HepG2 (cell line): ENCODE measurements around the gene MIA2. TPM values are rescaled to one million over a fixed set of nuclear protein-coding genes. Genes with fewer than 3 reads are reported as not detected.

Experiments used
- CREBL2 ChIP-seq: sonication (generic); formaldehyde crosslinking; IDR thresholded peaks from 2 replicates; pipeline ENCODE4 v1.8.1; 2023; ENCODE audit warnings: missing genetic modification reagents, mild to moderate bottlenecking, borderline replicate concordance
- ELF3 ChIP-seq: IDR thresholded peaks from 2 replicates; pipeline ENCODE4 v1.6.1; 2016; ENCODE audit warnings: missing genetic modification reagents, missing compliant biosample characterization
- FOXO1 ChIP-seq: sonication (generic); formaldehyde crosslinking; IDR thresholded peaks from 2 replicates; pipeline ENCODE4 v1.4.0; 2020; ENCODE audit warnings: missing genetic modification reagents
- POLR2G ChIP-seq: fragments of 200-400 bp; formaldehyde crosslinking; IDR thresholded peaks from 2 replicates; pipeline ENCODE4 v1.6.1; 2018; ENCODE audit warnings: mild to moderate bottlenecking, low read depth, low read length, moderate library complexity
- SP1 ChIP-seq, 2 experiments: fragments of 450-650 bp in 1 of 2; sonication (generic) in 1 of 2; formaldehyde crosslinking in 1 of 2; IDR thresholded peaks; 2 replicates each; pipeline versions ENCODE4 v1.4.0 to v1.6.1; 2016 to 2020; ENCODE audit warnings: missing genetic modification reagents in 1 of 2
- SP140L ChIP-seq: sonication (generic); formaldehyde crosslinking; IDR thresholded peaks from 2 replicates; pipeline ENCODE4 v1.4.0; 2020; ENCODE audit warnings: missing genetic modification reagents, borderline replicate concordance
- SRSF4 ChIP-seq: fragments of 200-400 bp; formaldehyde crosslinking; IDR thresholded peaks from one replicate; pipeline ENCODE4 v1.6.1; 2018; ENCODE audit warnings: mild to moderate bottlenecking, low read depth, low read length, moderate library complexity; ENCODE audit not compliant: poor library complexity, severe bottlenecking
- SRY ChIP-seq: sonication (generic); formaldehyde crosslinking; IDR thresholded peaks from 2 replicates; pipeline ENCODE4 v1.8.0; 2022; ENCODE audit warnings: mild to moderate bottlenecking, missing genetic modification reagents
- TOPORS ChIP-seq: sonication (generic); formaldehyde crosslinking; IDR thresholded peaks from 2 replicates; pipeline ENCODE4 v1.8.0; 2023; ENCODE audit warnings: mild to moderate bottlenecking, missing genetic modification reagents
- ZBTB40 ChIP-seq, 2 experiments: fragments of 450-650 bp in 1 of 2; sonication (generic) in 1 of 2; formaldehyde crosslinking in 1 of 2; IDR thresholded peaks; 2 replicates each; pipeline versions ENCODE4 v1.6.1 to v1.8.0; 2016 to 2022; ENCODE audit warnings: antibody characterized with exemption in 1 of 2, mild to moderate bottlenecking in 1 of 2, missing genetic modification reagents in 1 of 2
- ZNF180 ChIP-seq: sonication (generic); formaldehyde crosslinking; IDR thresholded peaks from 2 replicates; pipeline ENCODE4 v1.4.0; 2020; ENCODE audit warnings: low read depth, missing genetic modification reagents, borderline replicate concordance
- ZNF205 ChIP-seq: IDR thresholded peaks from 2 replicates; pipeline ENCODE4 v1.6.1; 2018; ENCODE audit warnings: missing biosample characterization, missing genetic modification reagents
- ZNF562 ChIP-seq: sonication (generic); formaldehyde crosslinking; IDR thresholded peaks from 2 replicates; pipeline ENCODE4 v1.8.0; 2022; ENCODE audit warnings: missing genetic modification reagents, borderline replicate concordance
- ZNF572 ChIP-seq: sonication (generic); formaldehyde crosslinking; IDR thresholded peaks from 2 replicates; pipeline ENCODE4 v1.5.1; 2020; ENCODE audit warnings: mild to moderate bottlenecking, missing genetic modification reagents
- ZNF878 ChIP-seq: sonication (generic); formaldehyde crosslinking; IDR thresholded peaks from 2 replicates; pipeline ENCODE4 v1.8.1; 2023; ENCODE audit warnings: mild to moderate bottlenecking, missing genetic modification reagents, moderate library complexity
- polyA plus RNA-seq, 8 experiments: library from polyadenylated mRNA; depleted of rRNA in 3 of 8; stranded (reverse) in 7 of 8; unstranded in 1 of 8; fragments of >200 nt; fragmentation: Illumina TruSeq in 4 of 8; extraction: Trizol in 4 of 8; gene quantifications; 2 replicates each; pipeline versions ENCODE4 v1.2.1 to v1.2.3, GENCODE V29; 2011 to 2016; ENCODE audit warnings: low read depth in 4 of 8, missing spikeins in 1 of 8, mixed read lengths in 1 of 8; ENCODE audit not compliant: insufficient read depth in 1 of 8
- total RNA-seq, 5 experiments: library from RNA; depleted of rRNA; stranded (reverse); fragments of >200 nt; fragmentation: Illumina TruSeq; extraction: Trizol; gene quantifications; 2 replicates each; pipeline ENCODE4 v1.2.3, GENCODE V29; 2016; ENCODE audit warnings: low read depth in 1 of 5
- TF ChIP-seq, protein P1 (sequence below): sonication (generic); formaldehyde crosslinking; IDR thresholded peaks from 2 replicates; pipeline ENCODE4 v1.4.0; 2020; ENCODE audit warnings: missing genetic modification reagents

The MIA2 gene
- total and polyA plus RNA-seq, 2 of the 13 experiments (the other 11 are each of a cell fraction or from before 2014, with no cell fraction given), result 134 to 158 TPM

- TF ChIP-seq ELF3 (CRISPR knock-in tag) (no peak), SRSF4 (no peak), SP1 (IDR thresholded peaks at IDR 0.05) (no peak), SP1 (CRISPR knock-in tag; IDR thresholded peaks at IDR 0.05) (no peak), SRY (CRISPR knock-in tag) (no peak), ZNF205 (CRISPR knock-in tag) (no peak), POLR2G (no peak), ZNF562 (no peak), SP140L (no peak), TOPORS (CRISPR knock-in tag) (no peak), ZNF878 (CRISPR knock-in tag) (no peak; the same call in 1 of the 2 replicates), ZNF572 (CRISPR knock-in tag) (0 out of 2 replicates have a peak, but pooled peaks have one; percentile 19), ZBTB40 (IDR thresholded peaks at IDR 0.05) (no peak), ZBTB40 (CRISPR knock-in tag; IDR thresholded peaks at IDR 0.05) (0 out of 2 replicates have a peak, but pooled peaks have one; percentile 24), CREBL2 (0 out of 2 replicates have a peak, but pooled peaks have one; percentile 58), ZNF180 (CRISPR knock-in tag) (no peak), FOXO1 (CRISPR knock-in tag) (no peak)
- TF ChIP-seq, protein P1, sequence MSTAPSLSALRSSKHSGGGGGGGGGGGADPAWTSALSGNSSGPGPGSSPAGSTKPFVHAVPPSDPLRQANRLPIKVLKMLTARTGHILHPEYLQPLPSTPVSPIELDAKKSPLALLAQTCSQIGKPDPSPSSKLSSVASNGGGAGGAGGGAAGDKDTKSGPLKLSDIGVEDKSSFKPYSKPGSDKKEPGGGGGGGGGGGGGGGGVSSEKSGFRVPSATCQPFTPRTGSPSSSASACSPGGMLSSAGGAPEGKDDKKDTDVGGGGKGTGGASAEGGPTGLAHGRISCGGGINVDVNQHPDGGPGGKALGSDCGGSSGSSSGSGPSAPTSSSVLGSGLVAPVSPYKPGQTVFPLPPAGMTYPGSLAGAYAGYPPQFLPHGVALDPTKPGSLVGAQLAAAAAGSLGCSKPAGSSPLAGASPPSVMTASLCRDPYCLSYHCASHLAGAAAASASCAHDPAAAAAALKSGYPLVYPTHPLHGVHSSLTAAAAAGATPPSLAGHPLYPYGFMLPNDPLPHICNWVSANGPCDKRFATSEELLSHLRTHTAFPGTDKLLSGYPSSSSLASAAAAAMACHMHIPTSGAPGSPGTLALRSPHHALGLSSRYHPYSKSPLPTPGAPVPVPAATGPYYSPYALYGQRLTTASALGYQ (CRISPR knock-in tag), result no peak
Measured at GRCh38 chr14:39203659-39204606, 29.8 kb upstream of the MIA2 start (continued).
